ENCODE measurements around the gene PIBF1.

The PIBF1 gene

GRCh38 chr13:72959643-72960042 lies 177.7 kb downstream of the PIBF1 start:
- TF ChIP-seq TAF1 (IDR thresholded peaks at IDR 0.05; ENCODE audit: borderline replicate concordance, insufficient read depth, low read length): no peak
- no peak for TF ChIP-seq FOXP2 (optimal IDR thresholded peaks at IDR 0.05; ENCODE audit: borderline replicate concordance, extremely low read depth, extremely low read length, insufficient read depth)
- no peak for TF ChIP-seq REST (IDR thresholded peaks at IDR 0.05; ENCODE audit: insufficient read depth in 1 of 2, low read depth in 2 of 2, low read length in 2 of 2)
- TF ChIP-seq POLR2AphosphoS5 (IDR thresholded peaks at IDR 0.05; ENCODE audit: low read depth, low read length): no peak
- TF ChIP-seq SIN3A (IDR thresholded peaks at IDR 0.05; ENCODE audit: borderline replicate concordance, insufficient read depth, low read length): no peak

- TF ChIP-seq SIN3A (IDR thresholded peaks at IDR 0.05; ENCODE audit: borderline replicate concordance, insufficient read depth, low read length) (no peak), FOXP2 (optimal IDR thresholded peaks at IDR 0.05; ENCODE audit: borderline replicate concordance, extremely low read depth, extremely low read length, insufficient read depth) (no peak), TAF1 (IDR thresholded peaks at IDR 0.05; ENCODE audit: borderline replicate concordance, insufficient read depth, low read length) (no peak), POLR2AphosphoS5 (IDR thresholded peaks at IDR 0.05; ENCODE audit: low read depth, low read length) (no peak), REST (IDR thresholded peaks at IDR 0.05; ENCODE audit: insufficient read depth in 1 of 2, low read depth in 2 of 2, low read length in 2 of 2) (no peak)
Observed at GRCh38 chr13:72960114-72960513, 178.2 kb downstream of the PIBF1 start.

GRCh38 chr13:72960541-72960940 lies 178.6 kb downstream of the PIBF1 start:
- TF ChIP-seq FOXP2 (optimal IDR thresholded peaks at IDR 0.05; ENCODE audit: borderline replicate concordance, extremely low read depth, extremely low read length, insufficient read depth) (no peak), POLR2AphosphoS5 (IDR thresholded peaks at IDR 0.05; ENCODE audit: low read depth, low read length) (no peak), TAF1 (IDR thresholded peaks at IDR 0.05; ENCODE audit: borderline replicate concordance, insufficient read depth, low read length) (no peak), SIN3A (IDR thresholded peaks at IDR 0.05; ENCODE audit: borderline replicate concordance, insufficient read depth, low read length) (no peak), REST (IDR thresholded peaks at IDR 0.05; ENCODE audit: insufficient read depth in 1 of 2, low read depth in 2 of 2, low read length in 2 of 2) (no peak)

GRCh38 chr13:72963762-72964161 lies 181.8 kb downstream of the PIBF1 start:
- TF ChIP-seq TAF1 (IDR thresholded peaks at IDR 0.05; ENCODE audit: borderline replicate concordance, insufficient read depth, low read length): no peak

GRCh38 chr13:72970301-72970880 lies 188.5 kb downstream of the PIBF1 start:
- TF ChIP-seq TAF1 (IDR thresholded peaks at IDR 0.05; ENCODE audit: borderline replicate concordance, insufficient read depth, low read length) (no peak), REST (IDR thresholded peaks at IDR 0.05; ENCODE audit: insufficient read depth in 1 of 2, low read depth in 2 of 2, low read length in 2 of 2) (no peak), SIN3A (IDR thresholded peaks at IDR 0.05; ENCODE audit: borderline replicate concordance, insufficient read depth, low read length) (no peak), FOXP2 (optimal IDR thresholded peaks at IDR 0.05; ENCODE audit: borderline replicate concordance, extremely low read depth, extremely low read length, insufficient read depth) (no peak), POLR2AphosphoS5 (IDR thresholded peaks at IDR 0.05; ENCODE audit: low read depth, low read length) (no peak)

Measured in PFSK-1 (cell line).